Activated CD4-positive, alpha-beta T cell treated with anti-CD3 and anti-CD28 coated beads, Interleukin-2, amount 50 U/mL, for 16 hours (primary cell): ENCODE data around the gene CLEC3B.
"Not testable (repeated sequence)": the region's sequence is repeated elsewhere in the genome, so short reads cannot be mapped to it uniquely, and the experiment has no call there.

Experiments used
- DNase-seq: peaks from one replicate; pipeline ENCODE4 v3.0.0-alpha.2; 2020

CLEC3B gene, protein sequence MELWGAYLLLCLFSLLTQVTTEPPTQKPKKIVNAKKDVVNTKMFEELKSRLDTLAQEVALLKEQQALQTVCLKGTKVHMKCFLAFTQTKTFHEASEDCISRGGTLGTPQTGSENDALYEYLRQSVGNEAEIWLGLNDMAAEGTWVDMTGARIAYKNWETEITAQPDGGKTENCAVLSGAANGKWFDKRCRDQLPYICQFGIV

DNA sequence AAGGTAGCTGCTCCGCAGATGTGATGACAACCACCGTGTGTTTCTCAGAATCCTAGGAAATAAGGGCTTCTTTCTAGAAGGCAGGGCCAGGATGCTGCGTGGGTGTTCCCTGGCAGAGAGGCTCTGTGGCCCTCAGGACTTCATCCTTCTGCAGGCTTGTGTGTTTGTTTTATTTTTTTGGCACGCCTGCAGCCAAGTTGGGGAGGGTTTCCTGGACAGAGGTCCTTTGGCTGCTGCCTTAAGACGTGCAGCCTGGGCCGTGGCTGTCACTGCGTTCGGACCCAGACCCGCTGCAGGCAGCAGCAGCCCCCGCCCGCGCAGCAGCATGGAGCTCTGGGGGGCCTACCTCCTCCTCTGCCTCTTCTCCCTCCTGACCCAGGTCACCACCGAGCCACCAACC lies at the start of gene CLEC3B:
Gene CLEC3B (plus strand): TSS at position 266 of the 400 bp plus-strand sequence. CDS start 60 bp downstream, at position 326.
- DNase-seq: no peak

DNA sequence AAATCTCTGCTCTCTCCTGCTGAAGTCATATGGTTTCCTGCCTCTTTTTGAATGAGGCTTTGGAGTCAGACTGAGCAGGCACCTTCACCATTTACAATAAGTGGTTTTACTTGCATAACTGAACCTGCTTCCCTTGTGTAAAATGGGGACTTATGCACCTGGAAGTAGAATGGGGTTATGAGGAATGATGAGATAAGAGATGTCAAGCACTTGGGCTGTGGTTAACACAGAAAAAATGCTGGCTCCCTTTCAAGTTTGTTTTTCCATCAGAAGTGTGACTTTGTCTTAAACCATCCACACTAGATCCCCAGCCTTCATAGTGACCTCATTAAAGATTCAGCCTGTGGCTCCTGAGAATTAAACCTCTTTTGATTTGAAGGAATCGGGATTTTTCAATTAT lies 44.9 kb upstream of the CLEC3B start:
- no peak for DNase-seq

DNA sequence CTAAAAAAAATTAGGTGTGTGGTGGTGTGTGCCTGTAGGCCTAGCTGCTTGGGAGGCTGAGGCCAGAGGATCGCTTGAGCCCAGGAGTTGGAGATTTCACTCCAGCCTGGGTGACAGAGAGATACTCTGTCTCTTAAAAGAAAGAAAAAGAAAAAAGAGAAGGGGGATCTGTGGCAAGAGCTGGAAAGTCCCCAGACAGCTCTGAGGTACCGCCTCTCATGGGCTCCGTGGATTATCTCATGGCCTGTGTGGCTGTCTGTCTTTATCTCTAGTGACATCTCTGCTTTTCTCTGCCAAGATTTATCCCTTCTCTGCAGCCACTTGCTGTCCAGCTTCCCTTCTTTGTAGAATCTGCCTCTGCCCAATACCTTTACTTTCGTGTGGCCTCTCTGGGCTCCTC lies 44.4 kb upstream of the CLEC3B start:
- DNase-seq: no peak

DNA sequence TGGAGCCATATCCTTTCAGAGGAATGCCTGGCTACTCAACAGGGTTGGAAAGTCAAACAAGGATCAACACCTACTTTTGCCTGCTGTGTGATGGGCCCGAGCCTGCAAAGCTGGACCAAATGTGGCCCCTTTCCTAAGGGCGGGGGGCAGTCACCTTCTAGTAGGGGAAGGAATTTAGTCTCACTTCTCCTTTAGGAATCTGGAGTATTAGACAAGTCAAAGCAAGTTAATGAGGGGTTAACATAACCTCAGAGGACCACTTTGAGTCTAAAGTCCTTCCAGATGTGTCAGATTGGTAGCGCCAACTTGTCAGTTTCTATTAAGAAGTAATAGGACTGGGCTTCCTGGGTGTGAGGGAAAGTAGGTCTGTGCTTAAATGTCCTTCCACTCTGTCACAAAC lies 43.3 kb upstream of the CLEC3B start:
- no peak for DNase-seq

DNA sequence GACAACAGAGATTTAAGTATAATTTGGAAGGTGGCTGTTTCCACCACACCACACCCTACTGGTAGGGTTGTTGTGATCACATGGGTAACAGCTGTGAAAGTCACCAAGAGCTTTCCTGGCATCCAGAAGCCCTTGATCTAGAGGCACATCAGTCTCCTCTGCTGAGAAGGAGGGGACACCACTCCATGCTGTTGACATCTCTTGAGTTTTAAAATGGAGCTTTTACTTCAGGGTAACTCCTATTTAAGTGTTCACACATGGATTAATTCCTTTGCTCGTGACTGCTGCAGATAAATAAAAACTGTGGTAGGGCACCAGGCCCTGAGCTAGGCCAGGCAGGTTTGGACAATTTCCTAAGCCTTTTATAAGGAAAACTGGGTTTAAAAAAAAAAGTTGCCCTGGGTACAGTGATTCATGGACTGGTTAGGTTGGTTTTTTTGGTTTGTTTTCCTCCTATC lies 42.6 kb upstream of the CLEC3B start:
- no peak for DNase-seq

DNA sequence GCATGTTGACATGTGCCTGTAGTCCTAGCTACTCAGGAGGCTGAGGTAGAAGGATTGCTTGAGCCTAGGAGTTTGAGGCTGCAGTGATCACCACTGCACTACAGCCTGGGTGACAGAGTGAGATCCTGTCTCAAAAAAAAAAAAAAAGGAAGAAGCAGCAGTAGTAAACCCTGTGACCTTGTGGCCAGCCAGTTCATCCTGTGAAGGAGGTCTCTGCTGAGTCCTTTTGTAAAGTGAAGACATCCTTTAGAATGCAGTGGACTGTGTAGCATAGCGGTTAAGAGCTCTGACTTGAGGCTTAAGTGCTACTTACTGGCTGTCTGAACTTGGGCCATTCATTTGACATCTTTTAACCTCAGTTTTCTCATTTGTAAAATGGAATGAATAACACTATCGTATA lies 41.8 kb upstream of the CLEC3B start:
- no peak for DNase-seq

DNA sequence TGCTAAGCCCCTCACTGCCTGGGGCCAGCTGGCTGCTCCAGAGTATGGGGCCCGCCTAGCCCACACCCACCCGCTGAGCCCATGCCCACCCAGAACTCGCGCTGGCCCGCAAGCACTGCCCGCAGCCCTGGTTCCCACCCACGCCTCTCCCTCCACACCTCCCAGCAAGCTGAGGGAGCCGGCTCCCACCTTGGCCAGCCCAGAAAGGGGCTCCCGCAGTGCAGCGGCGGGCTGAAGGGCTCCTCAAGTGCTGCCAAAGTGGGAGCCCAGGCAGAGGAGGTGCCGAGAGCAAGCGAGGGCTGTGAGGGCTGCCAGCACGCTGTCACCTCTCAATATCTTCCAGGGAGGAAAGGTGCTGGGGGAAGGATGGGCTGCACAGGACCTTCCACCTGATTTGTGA lies 39.8 kb upstream of the CLEC3B start:
- not testable (repeated sequence) for DNase-seq

DNA sequence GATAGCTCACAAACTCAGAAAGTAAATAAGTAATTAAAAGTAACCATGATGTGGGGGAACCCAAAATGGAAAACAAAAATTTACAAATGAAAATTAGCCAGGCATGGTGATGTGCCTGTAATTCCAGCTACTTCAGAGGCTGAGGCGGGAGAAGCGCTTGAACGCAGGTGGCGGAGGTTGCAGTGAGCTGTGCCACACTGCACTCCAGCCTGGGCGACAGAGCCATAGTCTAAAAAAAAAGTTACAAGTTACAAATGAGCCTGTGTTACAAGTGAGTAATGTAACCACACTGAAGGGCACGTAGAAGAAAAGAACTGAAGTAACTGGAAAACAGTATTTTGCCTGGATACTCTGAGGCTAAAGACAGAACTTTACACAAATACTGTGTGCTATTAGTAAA lies 38.8 kb upstream of the CLEC3B start:
- DNase-seq: no peak

DNA sequence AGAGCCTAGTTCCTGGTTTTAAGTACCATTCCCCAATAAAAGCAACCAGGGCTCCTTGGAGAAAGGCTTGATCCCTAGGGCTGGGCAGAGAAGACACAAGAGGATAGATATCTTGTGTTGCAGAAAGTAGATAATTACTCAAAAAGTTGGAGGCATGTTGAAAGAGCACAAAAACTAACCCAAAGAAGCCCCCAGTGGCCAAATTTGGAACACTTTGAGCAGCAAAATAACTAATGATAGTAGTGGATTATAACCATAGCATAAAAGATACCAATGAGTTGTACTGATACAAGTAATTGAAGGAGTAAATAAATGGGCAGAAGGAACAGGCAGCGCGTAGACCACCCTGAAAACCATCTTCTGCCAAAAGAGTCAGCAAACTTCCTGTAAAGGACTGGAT lies 38.0 kb upstream of the CLEC3B start:
- DNase-seq: no peak

DNA sequence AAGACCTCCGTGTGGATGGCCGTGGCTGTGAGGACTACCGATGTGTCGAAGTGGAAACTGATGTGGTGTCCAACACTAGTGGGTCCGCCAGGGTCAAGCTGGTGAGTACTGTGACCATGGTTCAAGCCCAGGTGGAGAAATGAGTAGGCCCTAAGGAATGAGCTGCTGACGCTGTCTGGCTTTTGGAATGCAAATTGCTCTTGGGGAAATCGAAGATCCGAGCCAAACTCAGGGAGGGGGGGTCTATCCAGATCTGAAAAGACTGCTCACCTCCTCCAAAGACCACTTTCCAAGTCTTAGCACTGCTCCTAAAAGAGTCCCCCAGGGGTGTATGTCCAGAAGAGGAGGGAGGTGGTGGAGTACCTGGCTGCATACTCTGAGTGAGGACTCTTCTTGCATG lies 37.0 kb upstream of the CLEC3B start:
- DNase-seq: no peak

DNA sequence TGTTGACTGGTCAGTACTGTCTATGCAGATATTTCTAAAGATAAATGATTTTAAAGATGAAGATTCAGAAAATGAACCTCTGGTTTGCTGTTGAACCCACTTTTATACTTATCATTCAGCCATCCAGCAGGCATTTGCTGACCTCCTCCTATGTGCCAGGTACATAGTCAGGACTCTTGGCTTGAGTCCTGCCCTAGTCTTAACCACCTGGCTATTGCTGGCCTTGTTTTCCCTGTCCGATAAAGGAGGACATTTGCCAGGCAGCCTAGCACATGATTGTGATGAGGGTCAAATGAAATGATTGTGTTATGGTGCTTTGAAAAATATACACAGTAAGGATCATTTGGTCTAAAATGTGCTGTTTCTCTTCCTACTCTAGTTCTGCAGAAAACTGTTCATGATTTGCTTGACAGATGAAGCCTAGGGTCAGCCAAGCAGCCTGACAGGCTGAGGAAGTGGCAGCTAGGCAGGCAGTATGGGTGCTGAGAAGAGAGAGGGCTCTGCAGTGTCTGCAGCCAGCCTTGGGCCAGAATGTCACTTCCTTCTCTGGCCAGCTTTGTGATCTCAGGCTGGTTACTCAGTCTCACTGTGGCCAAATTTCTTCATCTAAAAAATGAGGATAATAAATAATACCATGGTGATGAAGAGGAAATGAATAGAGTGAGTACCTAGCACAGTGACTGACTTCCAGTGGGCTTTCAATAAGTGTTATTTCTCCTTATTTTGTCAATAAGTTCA lies 36.3 kb upstream of the CLEC3B start:
- DNase-seq: no peak

DNA sequence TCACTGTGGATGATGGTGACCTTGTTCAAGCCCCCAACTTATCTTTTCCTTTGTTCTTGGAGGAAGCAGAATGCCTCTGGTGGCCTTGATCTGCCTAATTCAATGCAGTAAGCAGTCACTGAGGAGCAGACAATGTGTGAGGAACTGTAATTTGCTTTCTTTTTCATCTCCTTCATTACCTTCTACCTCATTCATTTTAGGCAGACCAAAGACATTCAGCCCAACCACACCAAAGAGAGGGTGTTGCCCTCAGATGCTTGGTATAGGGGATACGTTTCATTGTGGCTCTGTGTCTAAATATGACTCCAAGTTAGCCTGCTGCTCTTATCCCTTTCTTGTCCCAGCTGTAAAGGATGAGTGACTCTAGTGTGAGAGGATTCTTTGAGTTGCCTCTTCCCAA lies 34.8 kb upstream of the CLEC3B start:
- no peak for DNase-seq

DNA sequence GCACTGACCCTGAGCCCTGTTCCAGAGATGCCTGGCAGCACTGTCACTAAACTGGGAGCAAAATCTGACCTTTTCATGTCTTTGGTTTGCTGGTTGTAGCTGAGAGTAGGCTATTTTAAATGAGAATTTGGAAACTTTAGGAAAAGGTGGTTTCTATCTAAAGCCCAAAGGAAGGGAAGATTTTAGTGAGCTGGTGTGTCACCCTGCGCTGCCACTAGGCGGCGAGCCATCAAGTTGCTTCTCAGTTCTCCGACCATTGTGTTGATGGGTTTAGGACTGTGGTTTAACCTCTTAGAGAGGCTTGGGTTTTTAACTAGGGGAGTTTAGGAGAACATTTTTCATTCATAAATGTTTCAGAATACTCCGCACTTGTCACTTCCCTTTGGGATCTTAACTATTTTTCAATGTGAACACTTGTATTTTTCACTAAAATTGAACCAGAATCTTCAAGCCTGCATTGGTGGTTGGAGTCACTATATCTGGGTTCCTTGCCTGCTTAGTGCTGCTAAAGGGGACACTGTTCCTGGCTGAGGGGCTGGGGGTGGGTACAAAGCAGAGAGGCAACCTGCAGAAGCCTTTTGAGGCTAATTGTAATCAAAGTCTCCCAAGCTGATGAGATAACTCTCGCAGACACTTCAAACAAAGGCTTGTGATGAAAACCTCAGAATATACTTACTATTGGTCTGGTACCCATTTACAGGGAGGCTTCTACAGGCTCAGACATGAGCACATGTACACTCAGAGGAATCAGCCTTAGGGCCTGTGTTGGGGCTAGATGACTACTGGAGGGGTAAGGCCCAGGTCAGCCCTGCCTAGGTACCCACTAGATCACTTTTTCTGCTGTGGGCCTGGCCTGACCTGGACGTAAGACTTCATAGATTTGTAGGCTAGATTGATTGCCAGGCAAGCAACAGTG lies 33.3 kb upstream of the CLEC3B start:
- peak; percentile 27 for DNase-seq

DNA sequence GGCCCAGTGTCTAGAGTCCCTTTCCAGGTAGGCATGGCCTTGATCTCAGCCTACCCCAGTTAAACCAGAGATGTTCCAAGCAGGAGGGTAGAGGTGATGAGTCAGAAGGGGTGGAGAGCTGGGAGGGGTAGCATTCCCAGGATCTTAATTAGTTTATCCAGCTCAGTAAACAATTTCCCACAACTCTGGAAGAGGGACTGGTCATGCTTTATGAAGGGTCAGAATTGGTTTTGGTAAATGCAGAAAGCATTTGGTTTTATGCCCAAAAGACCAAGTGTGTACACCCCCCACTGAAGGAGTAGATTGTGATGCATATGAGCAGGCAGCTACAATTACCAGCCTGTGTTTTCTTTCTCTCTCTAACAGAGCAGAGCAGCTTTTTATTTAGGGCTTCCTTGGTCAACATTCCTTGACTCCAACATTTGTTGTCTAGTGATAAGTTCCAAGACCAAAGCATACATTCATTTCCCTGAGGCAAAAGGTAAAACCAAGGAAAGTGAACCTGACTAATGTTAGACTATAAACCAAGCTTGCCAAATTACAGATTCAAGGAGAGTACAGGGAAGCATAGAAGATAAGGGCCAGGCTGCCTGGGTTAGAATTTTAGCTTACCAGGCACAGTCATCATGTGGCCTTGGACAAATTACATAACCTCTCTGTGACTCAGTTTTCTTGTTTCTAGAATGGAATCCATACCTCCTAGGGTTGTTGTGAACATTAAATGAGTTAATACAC lies 32.5 kb upstream of the CLEC3B start:
- no peak for DNase-seq

DNA sequence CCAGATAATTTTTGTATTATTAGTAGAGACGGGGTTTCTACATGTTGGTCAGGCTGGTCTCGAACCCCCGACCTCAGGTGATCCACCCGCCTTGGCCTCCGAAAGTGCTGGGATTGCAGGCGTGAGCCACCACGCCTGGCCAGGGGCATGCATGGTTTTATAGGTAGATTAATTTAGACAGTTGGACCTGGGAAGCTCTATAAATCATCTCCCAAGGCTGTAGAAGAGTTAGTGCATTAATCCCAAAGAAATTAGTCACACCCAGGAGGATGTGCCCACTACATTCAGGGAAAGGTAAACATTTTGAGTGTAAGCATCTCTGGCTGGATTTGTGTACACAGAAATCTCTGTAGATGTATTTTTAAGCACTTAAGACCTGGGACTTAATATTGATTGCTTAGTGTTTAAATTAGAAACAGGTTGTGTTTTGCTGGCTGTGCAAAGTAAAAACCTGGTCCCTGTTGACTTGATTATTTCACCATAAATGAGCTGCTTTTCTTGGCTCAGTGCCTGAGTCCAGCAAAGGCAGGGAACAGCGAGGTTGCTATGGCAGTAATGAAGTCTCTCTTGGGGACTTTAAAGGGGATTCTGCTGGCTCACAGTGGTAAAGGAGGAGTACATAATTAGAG lies 30.8 kb upstream of the CLEC3B start:
- DNase-seq: no peak

DNA sequence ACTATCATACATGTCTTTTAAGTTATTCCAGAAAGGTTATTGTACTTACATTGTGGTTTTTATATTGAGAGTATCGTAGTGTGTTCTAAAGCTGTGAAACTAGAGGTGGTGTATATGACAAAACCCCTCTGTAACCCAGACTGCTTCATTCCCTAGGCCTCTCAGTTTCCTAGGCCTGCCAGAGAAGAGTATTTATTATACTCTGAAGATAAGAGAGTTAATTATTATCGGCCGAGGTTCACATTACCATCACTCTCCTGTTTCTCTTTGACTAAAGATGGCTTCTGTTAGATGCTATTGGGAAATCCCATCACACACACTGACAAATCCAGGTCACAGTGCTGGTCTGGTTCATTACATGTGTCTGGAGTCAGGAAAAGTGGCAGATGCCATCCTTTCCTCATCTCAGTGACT lies 29.5 kb upstream of the CLEC3B start:
- no peak for DNase-seq

DNA sequence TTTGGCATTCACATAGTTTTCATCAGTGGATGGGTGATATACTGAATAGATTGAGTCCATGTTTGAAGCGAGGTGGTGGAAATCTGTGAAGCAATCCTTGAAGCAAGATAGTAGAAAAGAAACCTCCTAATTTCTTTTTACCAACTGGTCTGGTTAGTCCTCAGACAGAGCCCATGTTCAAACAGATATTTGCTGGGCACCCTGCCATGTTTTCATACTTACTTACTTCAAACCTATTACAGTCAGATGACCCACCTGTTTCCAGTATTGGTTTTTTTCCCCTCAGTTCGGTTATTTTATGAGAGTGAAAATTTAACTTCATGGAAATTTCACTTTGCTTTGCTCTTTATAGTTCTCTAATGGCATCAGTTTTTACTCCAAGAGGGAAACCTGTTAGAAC lies 26.3 kb upstream of the CLEC3B start:
- no peak for DNase-seq

DNA sequence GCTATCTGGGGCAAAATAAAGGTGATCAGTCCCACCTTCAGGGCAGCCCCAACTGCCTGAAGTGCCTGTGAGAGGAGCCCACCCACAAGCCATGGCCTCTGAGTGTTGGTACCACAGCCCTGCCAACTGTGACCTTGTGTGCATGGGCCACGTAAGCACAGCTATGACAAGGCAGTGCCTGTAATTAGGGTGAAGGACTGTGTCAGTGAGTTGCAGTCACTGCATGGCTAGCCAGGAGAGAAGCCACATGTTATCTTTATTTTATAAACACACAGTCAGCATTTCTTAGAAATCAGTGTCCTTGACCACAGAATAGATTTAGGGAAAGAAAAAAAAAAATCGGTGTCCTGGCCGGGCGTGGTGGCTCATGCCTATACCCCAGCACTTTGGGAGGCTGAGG lies 25.3 kb upstream of the CLEC3B start:
- no peak for DNase-seq

DNA sequence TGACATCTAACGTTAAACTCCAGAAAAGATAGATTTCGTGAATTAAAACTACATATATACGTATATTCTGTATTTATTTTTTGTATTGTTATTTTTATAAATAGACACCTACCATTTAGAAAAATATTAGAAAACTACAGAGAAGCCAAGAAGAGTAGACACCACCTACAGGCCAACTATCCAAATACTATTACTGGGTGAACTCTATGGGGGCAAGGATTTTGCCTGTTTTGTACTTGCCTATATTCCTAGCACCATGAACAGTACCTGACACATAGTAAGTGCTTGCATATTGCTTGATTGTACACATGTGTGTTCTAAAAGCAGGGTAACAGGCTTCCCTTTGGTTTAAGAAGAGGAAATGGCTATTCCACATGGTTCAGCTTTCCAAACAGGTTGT lies 24.4 kb upstream of the CLEC3B start:
- no peak for DNase-seq

DNA sequence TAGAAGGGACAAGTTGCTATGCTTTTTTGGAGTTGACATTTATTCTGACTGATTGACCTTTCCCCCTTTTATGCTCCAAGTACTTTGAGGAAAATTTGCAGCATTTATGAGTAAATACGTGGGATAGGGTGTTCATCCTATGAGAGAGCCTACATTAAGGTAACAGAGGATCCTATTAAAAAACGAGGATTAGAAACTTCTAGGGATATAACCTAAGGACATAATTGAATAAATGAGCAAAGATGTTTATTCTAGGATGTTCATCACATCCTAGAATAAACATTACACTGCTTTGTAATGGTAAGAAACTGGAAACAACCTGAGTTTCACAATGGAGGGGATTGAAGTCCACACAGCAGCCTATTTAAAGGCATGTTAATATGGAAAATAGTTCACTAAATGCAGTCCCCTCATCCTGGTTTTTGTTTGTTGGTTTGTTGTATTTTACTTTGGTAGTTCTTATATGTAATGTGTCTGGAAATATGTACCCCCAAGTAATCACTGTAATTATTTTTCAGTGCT lies 23.9 kb upstream of the CLEC3B start:
- no peak for DNase-seq

DNA sequence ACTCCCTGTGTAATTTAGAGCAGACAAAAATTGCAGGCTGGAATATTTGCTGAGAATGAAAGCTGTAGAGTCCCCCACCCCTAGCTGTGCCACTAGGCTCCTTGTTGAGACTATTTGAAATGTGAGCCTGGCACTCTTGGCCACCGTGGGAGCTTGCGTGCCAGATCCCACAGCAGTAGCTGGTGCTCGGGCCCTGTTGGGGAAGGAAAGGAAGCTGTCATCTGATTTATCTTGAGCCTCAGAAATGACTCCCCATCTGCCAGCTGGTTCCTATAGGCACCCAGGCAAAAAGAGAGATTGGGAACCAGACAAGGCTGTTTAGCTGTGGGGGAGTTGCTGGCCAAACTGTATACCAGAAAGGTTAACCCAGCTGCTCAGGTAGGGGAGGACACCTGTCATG lies 23.4 kb upstream of the CLEC3B start:
- no peak for DNase-seq

DNA sequence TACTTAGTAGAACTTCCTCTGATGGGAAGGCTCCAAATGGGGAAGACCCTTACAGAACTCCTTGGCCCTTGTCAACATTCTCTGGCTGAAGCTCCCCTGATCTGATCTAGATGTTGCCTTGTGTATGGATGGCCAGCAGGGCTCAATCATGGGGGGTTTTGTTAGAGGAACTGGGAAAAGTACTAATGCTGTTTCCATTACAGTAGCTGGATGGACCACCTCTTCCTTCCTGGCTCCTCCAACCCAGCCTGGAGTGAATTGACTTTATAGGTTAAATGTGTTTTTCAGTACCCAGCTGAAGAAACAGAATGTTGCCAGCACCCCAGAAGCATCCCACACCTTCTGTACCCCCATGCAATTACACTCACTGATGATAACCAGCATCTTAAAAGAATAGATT lies 22.7 kb upstream of the CLEC3B start:
- DNase-seq: no peak
